Measurements from ENCODE around the gene ZNF629.

DNA sequence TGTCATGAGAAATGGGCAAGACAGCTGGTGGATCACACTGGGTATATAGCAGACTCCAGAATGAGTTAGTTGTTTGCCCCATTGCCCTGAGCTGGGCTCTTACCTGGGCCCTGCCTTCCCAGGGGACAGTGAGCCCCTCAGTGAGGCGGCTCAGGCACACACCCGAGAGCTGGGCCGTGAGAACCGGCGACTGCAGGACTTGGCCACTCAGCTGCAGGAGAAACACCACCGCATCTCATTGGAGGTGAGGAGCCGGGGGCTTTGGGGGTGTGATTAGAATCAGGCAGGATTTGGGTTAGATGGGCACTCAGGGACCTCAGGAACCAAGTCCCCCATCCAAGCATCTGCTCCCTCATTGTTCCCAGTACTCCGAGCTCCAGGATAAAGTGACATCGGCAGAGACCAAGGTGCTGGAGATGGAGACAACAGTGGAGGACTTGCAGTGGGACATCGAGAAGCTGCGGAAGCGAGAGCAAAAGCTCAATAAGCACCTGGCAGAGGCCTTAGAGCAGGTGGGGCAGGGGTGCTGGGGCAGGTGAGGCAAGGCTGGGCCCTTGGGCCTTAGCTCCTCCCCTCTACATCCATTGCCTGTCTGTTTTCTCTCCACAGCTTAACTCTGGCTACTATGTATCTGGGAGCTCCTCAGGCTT, 22.1 kb downstream of the ZNF629 start:
- TF ChIP-seq, protein P1, sequence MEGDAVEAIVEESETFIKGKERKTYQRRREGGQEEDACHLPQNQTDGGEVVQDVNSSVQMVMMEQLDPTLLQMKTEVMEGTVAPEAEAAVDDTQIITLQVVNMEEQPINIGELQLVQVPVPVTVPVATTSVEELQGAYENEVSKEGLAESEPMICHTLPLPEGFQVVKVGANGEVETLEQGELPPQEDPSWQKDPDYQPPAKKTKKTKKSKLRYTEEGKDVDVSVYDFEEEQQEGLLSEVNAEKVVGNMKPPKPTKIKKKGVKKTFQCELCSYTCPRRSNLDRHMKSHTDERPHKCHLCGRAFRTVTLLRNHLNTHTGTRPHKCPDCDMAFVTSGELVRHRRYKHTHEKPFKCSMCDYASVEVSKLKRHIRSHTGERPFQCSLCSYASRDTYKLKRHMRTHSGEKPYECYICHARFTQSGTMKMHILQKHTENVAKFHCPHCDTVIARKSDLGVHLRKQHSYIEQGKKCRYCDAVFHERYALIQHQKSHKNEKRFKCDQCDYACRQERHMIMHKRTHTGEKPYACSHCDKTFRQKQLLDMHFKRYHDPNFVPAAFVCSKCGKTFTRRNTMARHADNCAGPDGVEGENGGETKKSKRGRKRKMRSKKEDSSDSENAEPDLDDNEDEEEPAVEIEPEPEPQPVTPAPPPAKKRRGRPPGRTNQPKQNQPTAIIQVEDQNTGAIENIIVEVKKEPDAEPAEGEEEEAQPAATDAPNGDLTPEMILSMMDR (IDR thresholded peaks at IDR 0.05; ENCODE audit: poor library complexity, severe bottlenecking) = no peak
- TF ChIP-seq EP300 (conservative IDR thresholded peaks at IDR 0.05; ENCODE audit: poor library complexity, severe bottlenecking) = no peak
